HCT116 (cell line): Measurements from ENCODE around the gene INPP5D. TPM values are rescaled to one million over a fixed set of nuclear protein-coding genes. Genes with fewer than 3 reads are reported as not detected.

Experiments
- ATAC-seq: fragments of 200-7000 bp; cut with Tn5 transposase; 2 replicates; pipeline ENCODE4 v1.9.1; 2020; ENCODE audit warnings: mild to moderate bottlenecking, moderate library complexity
- BruUV-seq: library from RNA; stranded (reverse); fragments of 400-500 nt; replicated peaks from 2 replicates; lab custom pipeline; 2021; lab: Mats Ljungman, UMichigan
- CTCF ChIA-PET: fragments of 300-600 bp; sonication (Branson Sonifier 250); formaldehyde crosslinking; loops from one replicate; lab custom pipeline; 2021; ENCODE audit warnings: antibody characterized with exemption; lab: Charles Lee
- POLR2A ChIA-PET: fragments of 300-600, 350-600 bp; sonication (Branson Sonifier 250); formaldehyde crosslinking; loops from one replicate; lab custom pipeline; 2021; ENCODE audit warnings: antibody characterized with exemption; lab: Charles Lee
- RAD21 ChIA-PET, 2 experiments: fragments of 300-600 bp; sonication (Branson Sonifier 250); formaldehyde crosslinking; loops; one replicate each; lab custom pipeline; 2023; ENCODE audit warnings: low total read pairs in 2 of 2; ENCODE audit not compliant: uncharacterized antibody in 2 of 2, unreplicated experiment in 2 of 2, low non-redundant PET in 1 of 2; lab: Charles Lee
- DNase-seq: peaks from one replicate; pipeline ENCODE4 v3.0.0-alpha.2; 2010; ENCODE audit warnings: low read depth, low spot score
- H2AFZ ChIP-seq: fragments of 200-600 bp; shearing (Covaris generic), sonication (generic); 2 replicates; pipeline ENCODE4 v1.6.1; 2017; ENCODE audit warnings: low read depth, mixed run types, mixed read lengths, antibody characterized with exemption, low read length; ENCODE audit not compliant: poor library complexity, severe bottlenecking
- H3K27ac ChIP-seq: 2 replicates; pipeline ENCODE4 v1.5.1; 2012; ENCODE audit warnings: low read depth, low read length
- H3K27me3 ChIP-seq: fragments of 200-600 bp; sonication (generic); 2 replicates; pipeline ENCODE4 v1.6.1; 2016; ENCODE audit warnings: mixed run types, low read length, mixed read lengths; ENCODE audit not compliant: insufficient read depth
- H3K36me3 ChIP-seq, 2 experiments: fragments of 200-500 bp in 1 of 2; fragments of 200-600 bp in 1 of 2; sonication (Bioruptor generic) in 1 of 2; sonication (generic) in 1 of 2; 2 replicates each; pipeline versions ENCODE4 v1.5.1 to v1.6.1; 2014 to 2016; ENCODE audit warnings: low read length in 2 of 2, inconsistent platforms in 1 of 2, mixed read lengths in 1 of 2, mixed run types in 1 of 2; ENCODE audit not compliant: insufficient read depth in 2 of 2, control insufficient read depth in 1 of 2
- H3K4me1 ChIP-seq, 2 experiments: fragments of 200-600 bp in 1 of 2; sonication (generic) in 1 of 2; 2 replicates each; pipeline versions ENCODE4 v1.5.1 to v1.6.1; 2012 to 2017; ENCODE audit warnings: low read length in 2 of 2, inconsistent platforms in 1 of 2, mild to moderate bottlenecking in 1 of 2, mixed read lengths in 1 of 2, mixed run types in 1 of 2, moderate library complexity in 1 of 2; ENCODE audit not compliant: insufficient read depth in 2 of 2, control insufficient read depth in 1 of 2
- H3K4me2 ChIP-seq: fragments of 200-600 bp; sonication (generic); 2 replicates; pipeline ENCODE4 v1.6.1; 2017; ENCODE audit warnings: mixed run types, low read length, mixed read lengths
- H3K4me3 ChIP-seq, 2 experiments: fragments of 200-600 bp in 1 of 2; sonication (generic) in 1 of 2; replicated peaks in 1 of 2; 2 replicates each; pipeline ENCODE4 v1.5.1; 2011 to 2016; ENCODE audit warnings: low read length in 2 of 2, control low read depth in 1 of 2, low read depth in 1 of 2, mild to moderate bottlenecking in 1 of 2, mixed read lengths in 1 of 2, mixed run types in 1 of 2
- H3K79me2 ChIP-seq: fragments of 200-600 bp; sonication (generic); 2 replicates; pipeline ENCODE4 v1.6.1; 2017; ENCODE audit warnings: mild to moderate bottlenecking, mixed run types, low read length, moderate library complexity, mixed read lengths; ENCODE audit not compliant: insufficient read depth
- H3K9ac ChIP-seq: fragments of 200-600 bp; sonication (generic); 2 replicates; pipeline ENCODE4 v1.6.1; 2016; ENCODE audit warnings: low read length, mixed read lengths
- H3K9me2 ChIP-seq: fragments of 200-600 bp; sonication (generic), shearing (Covaris generic); 2 replicates; pipeline ENCODE4 v1.6.1; 2017; ENCODE audit warnings: mixed run types, mild to moderate bottlenecking, moderate library complexity; ENCODE audit not compliant: insufficient read depth
- H3K9me3 ChIP-seq, 2 experiments: fragments of 200-500 bp in 1 of 2; fragments of 200-600 bp in 1 of 2; sonication (Bioruptor generic) in 1 of 2; sonication (generic) in 1 of 2; 2 replicates each; pipeline ENCODE4 v1.6.1; 2014 to 2017; ENCODE audit warnings: low read length in 2 of 2, mixed read lengths in 2 of 2, inconsistent platforms in 1 of 2, low read depth in 1 of 2, mild to moderate bottlenecking in 1 of 2, mixed run types in 1 of 2, moderate library complexity in 1 of 2; ENCODE audit not compliant: control insufficient read depth in 1 of 2, insufficient read depth in 1 of 2
- H4K20me1 ChIP-seq: fragments of 200-600 bp; sonication (generic), shearing (Covaris generic); 2 replicates; pipeline ENCODE4 v1.6.1; 2017; ENCODE audit warnings: mixed run types, mild to moderate bottlenecking, moderate library complexity; ENCODE audit not compliant: insufficient read depth
- ATF3 ChIP-seq: IDR thresholded peaks from 2 replicates; pipeline ENCODE4 v1.6.1; 2012
- CBX3 ChIP-seq: IDR thresholded peaks from 2 replicates; pipeline ENCODE4 v1.6.1; 2012; ENCODE audit warnings: low read depth
- CTCF ChIP-seq, 3 experiments: fragments of 200-600 bp in 1 of 3; sonication (generic) in 1 of 3; IDR thresholded peaks in 2 of 3; conservative IDR thresholded peaks in 1 of 3; 2 replicates each; pipeline ENCODE4 v1.5.1; 2012 to 2017; ENCODE audit warnings: low read depth in 2 of 3, low read length in 2 of 3, antibody characterized with exemption in 1 of 3, borderline replicate concordance in 1 of 3, control low read depth in 1 of 3, mild to moderate bottlenecking in 1 of 3, mixed read lengths in 1 of 3, mixed run types in 1 of 3, moderate library complexity in 1 of 3; ENCODE audit not compliant: insufficient read depth in 1 of 3
- ELF1 ChIP-seq: IDR thresholded peaks from 2 replicates; pipeline ENCODE4 v1.6.1; 2012; ENCODE audit warnings: low read depth, borderline replicate concordance
- EZH2phosphoT487 ChIP-seq: fragments of 200-600 bp; IDR thresholded peaks from 2 replicates; pipeline ENCODE4 v1.6.1; 2018; ENCODE audit warnings: antibody characterized with exemption, borderline replicate concordance
- FOSL1 ChIP-seq: IDR thresholded peaks from 2 replicates; pipeline ENCODE4 v1.6.1; 2012; ENCODE audit warnings: low read depth
- MAX ChIP-seq: IDR thresholded peaks from 2 replicates; pipeline ENCODE4 v1.6.1; 2012
- POLR2A ChIP-seq: IDR thresholded peaks from 2 replicates; pipeline ENCODE4 v1.7.0; 2011; ENCODE audit warnings: borderline replicate concordance; ENCODE audit not compliant: insufficient read depth, insufficient read length; ENCODE audit errors: extremely low read depth
- REST ChIP-seq: IDR thresholded peaks from 2 replicates; pipeline ENCODE4 v1.6.1; 2012; ENCODE audit warnings: low read depth
- TCF7L2 ChIP-seq: IDR thresholded peaks from 2 replicates; pipeline ENCODE4 v1.7.0; 2011; ENCODE audit warnings: borderline replicate concordance, inconsistent platforms; ENCODE audit not compliant: insufficient read depth, insufficient read length; ENCODE audit errors: extremely low read depth
- YY1 ChIP-seq: IDR thresholded peaks from 2 replicates; pipeline ENCODE4 v1.6.1; 2011; ENCODE audit warnings: low read length, low read depth, moderate library complexity, mild to moderate bottlenecking; ENCODE audit not compliant: insufficient replicate concordance; ENCODE audit errors: extremely low read depth
- ZFX ChIP-seq: fragments of 450-650 bp; IDR thresholded peaks from 2 replicates; pipeline ENCODE4 v1.6.1; 2017
- intact Hi-C: fragments of 100-400 bp; cut with micrococcal nuclease; formaldehyde crosslinking; loops from 2 replicates; pipeline ENCODE4 v1.10.0; 2022
- total RNA-seq: library from RNA; stranded (reverse); gene quantifications from one replicate; pipeline ENCODE4 v1.2.1, GENCODE V29; 2021; ENCODE audit not compliant: unreplicated experiment

Gene INPP5D
- total RNA-seq, 1 experiment from 2014 or later: 1.8 TPM

GRCh38 chr2:233023007-233023760, 37.0 kb upstream of the INPP5D start:
- Histone ChIP-seq H3K4me1 (peaks cover 7 to 28% of the 10 kb centered on the region in 2 experiments; a peak in 3 of 4 replicates), H4K20me1 (no peaks in the 10 kb centered on the region), H3K36me3 (no peaks in the 10 kb centered on the region), H3K4me3 (no peak overlapping the region), H2AFZ (no peak overlapping the region), H3K27ac (no peak overlapping the region), H3K27me3 (no peaks in the 10 kb centered on the region), H3K4me2 (no peak overlapping the region), H3K79me2 (no peaks in the 10 kb centered on the region), H3K9me2 (no peaks in the 10 kb centered on the region), H3K9ac (no peak overlapping the region), H3K9me3 (no peaks in the 10 kb centered on the region)
- no TSS peak for BruUV-seq
- DNase-seq: no peak
- CTCF ChIA-PET: no interaction called here
- intact Hi-C loops: no loop called here
- POLR2A ChIA-PET: no interaction called here
- RAD21 ChIA-PET: no interaction called here
- no peak for TF ChIP-seq TCF7L2
- no peak for TF ChIP-seq POLR2A
- no peak for TF ChIP-seq MAX
- TF ChIP-seq EZH2phosphoT487: no peak
- TF ChIP-seq ELF1: no peak
- TF ChIP-seq YY1: no peak
- TF ChIP-seq ZFX: no peak
- no peak for TF ChIP-seq CTCF (IDR thresholded peaks at IDR 0.05 in 2 of 3, conservative IDR thresholded peaks at IDR 0.05 in 1 of 3; ENCODE audit: borderline replicate concordance in 1 of 3, insufficient read depth in 1 of 3, low read depth in 2 of 3, low read length in 2 of 3)
- TF ChIP-seq FOSL1: no peak
- no peak for TF ChIP-seq ATF3
- no peak for TF ChIP-seq REST
- no peak for TF ChIP-seq CBX3
- no peak for ATAC-seq
